Activated CD4-positive, CD25-positive, alpha-beta regulatory T cell (primary cell): ENCODE measurements around the gene PPP4R4.
"Not testable (repeated sequence)": the region's sequence is repeated elsewhere in the genome, so short reads cannot be mapped to it uniquely, and the experiment has no call there.

Source experiments
- DNase-seq, 4 experiments: peaks; one replicate each; lab custom pipeline; 2025; lab: John Stamatoyannopoulos, UW

The PPP4R4 gene

GRCh38 chr14:94180655-94181271 is 6.6 kb downstream of the PPP4R4 start:
- no peak for DNase-seq

- no peak for DNase-seq
These were observed 7.7 kb downstream of the PPP4R4 start for GRCh38 chr14:94181835-94182234.

DNA sequence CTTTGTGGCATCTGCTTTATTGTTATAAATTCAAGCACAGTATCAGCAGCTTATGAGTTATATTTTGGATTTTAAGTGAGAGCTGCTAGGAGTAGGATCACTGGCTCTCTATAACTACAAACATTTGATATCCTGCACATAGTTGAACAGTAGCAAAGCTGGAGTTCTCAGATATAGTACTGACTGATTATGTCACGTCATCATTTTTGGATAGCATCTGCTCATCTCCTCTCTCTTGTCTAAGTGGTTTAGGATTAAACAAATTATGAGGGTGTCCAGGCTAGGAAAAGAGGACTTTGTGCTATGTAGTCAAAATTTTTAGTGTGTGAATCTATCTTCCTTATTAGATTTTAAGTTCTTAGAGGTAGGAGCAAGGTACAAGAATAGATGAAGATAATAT is 18.4 kb downstream of the PPP4R4 start:
- DNase-seq = no peak

DNA sequence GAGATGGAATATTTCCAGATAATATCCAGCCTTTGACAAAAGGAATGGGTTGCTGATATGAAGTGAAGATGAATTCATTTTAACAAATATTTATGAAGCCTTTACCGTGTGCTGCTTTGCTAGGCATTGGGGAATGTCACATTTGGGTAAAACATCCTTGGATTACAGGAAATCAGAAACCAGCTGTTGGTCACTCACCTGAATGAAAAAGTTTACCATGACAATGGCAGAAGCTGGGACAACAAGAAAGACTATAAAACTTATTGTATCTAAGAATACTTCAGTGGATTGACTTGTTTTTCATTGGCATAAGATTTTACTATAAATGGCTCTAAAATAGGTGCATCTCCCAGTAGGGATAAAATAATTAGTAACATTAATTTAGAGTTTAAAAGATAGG is 19.7 kb downstream of the PPP4R4 start:
- no peak for DNase-seq

GRCh38 chr14:94196057-94196456 is 21.9 kb downstream of the PPP4R4 start:
- no peak for DNase-seq

GRCh38 chr14:94203473-94204210 is 29.5 kb downstream of the PPP4R4 start:
- DNase-seq = no peak

GRCh38 chr14:94213021-94213420 is 38.9 kb downstream of the PPP4R4 start:
- no peak for DNase-seq

GRCh38 chr14:94213741-94214140 is 39.6 kb downstream of the PPP4R4 start:
- no peak for DNase-seq

DNA sequence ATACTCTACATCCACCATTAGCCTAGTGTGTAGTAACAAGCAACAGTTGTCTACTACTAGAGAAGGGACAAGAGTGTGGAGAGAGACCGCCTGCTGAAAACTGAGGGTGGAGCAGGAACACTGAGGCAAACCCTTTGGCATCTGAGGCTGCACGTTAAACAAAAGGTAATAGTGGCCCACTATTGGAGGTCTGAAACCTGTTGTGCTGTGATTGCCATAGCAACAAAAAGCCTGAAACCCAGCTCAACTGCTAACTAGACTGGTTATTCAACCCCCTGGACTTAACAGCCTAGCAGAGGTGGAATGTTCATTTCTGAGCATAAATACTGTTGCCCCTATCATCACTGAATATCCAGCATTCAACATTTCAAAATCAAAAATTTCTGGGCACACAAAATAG is 43.0 kb downstream of the PPP4R4 start:
- DNase-seq = no peak

DNA sequence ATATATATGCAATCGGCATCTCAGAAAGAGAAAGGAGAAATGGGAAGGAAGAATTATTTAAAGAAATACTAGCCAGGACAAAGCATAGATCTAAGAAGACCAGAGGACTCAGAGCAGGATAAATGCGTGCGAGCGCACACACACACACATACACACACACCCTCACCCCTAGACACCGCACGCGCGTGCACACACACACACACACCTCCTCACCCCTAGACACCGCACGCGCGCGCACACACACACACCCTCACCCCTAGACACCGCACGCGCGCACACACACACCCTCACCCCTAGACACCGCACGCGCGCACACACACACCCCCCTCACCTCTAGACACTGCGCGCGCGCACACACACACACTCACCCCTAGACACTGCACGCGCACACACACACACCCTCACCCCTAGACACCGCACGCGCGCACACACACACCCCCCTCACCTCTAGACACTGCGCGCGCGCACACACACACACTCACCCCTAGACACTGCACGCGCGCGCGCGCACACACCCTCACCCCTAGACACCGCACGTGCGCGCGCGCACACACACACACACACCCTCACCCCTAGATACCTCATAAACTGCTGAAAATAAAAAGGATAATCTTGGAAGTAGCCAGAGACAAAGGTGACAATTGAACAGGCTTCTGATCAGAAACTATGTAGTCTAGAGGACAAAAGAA is 44.2 kb downstream of the PPP4R4 start:
- DNase-seq = not testable (repeated sequence)

DNA sequence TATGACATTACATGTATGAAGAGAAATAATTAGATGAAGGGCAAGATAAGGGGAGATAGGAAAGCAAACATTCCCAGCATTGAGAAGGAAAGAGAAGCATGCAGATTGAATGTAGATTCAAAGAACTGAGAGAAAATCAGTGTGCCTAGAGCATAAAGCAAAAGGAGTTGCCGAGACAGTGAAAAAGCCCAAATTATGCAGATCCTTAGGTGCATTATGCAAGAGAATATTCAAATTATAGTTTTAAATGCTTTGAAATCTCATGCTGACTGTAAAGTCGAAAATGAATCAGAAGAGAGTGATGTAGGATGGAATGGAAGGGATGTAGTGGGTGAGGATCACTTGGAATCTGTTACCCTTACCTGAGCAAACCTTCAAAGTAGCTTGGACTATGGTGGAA is 49.9 kb downstream of the PPP4R4 start:
- no peak for DNase-seq

DNA sequence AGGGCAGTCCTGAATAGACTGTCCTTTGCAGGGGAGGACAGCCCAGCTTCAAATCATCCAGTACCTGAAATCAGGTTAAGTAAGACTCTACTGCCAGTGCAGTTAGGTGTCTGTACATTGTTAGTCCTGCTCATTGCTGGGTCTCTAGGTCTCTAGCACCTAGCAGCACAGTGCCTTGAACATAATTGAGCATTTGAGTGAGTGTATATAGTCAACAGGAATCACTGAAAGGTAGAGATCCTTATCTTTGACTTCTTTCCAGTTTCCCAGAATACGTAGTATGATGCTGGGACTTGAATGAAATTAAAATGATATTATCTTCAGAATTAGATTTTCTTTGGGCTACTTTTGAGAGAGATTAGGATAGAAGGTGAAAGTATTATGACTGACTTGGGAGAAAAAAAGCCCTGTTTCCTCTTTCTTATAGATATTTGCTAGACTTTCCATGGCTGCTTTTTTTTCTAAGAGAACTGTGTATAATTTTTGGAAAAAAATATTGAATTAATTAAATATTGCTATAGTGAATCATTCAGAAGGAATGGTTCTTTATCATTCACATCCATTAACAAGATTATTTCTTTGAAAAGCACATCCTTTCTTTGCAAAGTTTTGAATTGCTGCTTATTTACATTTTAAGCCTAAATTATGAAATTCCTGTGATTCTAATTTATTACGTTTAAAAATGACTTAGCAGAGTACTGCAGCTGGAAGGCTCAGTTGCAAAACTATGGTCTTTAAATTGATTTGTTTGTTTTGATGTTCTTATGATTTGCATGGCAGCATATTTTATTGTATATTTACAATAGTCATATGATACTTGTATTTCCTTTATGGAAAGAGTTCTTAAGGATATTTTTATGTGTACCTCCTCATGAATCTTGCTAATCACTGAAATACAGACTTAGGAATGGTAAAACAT is 51.6 kb downstream of the PPP4R4 start:
- no peak for DNase-seq

DNA sequence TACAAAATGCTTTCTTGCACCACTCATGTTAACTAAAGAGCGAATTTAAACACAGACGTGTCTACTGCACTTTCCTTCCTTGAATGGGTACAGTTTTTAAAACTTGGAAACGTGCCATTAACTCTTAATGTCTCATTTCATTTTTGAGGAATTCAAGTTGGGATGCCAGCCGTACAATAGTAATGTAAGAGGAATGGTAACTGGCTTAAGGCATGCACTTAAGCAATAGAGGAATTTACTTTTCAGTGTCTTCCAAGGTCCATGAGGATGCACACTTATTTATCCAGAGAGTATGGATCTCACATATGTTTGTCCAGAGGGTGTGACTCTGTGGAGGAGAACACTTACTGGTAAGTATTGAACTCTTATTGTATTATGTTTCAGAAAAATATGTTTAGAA is 52.9 kb downstream of the PPP4R4 start:
- no peak for DNase-seq

- no peak for DNase-seq
These were observed 62.9 kb downstream of the PPP4R4 start for GRCh38 chr14:94237046-94237445.

GRCh38 chr14:94237983-94238382 is 63.9 kb downstream of the PPP4R4 start:
- no peak for DNase-seq

DNA sequence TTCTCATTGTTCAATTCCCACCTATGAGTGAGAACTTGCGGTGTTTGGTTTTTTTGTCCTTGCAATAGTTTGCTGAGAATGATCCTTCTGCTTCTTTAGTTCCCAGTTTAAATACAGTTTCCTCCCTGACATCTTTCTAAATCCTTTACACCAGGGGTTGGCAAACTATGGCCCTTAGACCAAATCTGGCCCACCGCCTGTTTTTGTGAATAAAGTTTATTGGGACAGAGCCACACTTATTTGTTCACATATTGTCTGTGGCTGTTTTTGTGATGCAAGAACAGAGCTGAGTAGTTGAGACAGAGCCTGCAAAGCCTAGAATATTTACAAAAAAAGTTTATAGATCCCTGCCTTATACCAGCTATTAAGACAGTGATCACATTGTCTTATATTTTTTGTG is 65.3 kb downstream of the PPP4R4 start:
- DNase-seq = no peak

- no peak for DNase-seq
These were observed 70.1 kb downstream of the PPP4R4 start for GRCh38 chr14:94244182-94244581.

- not testable (repeated sequence) for DNase-seq
These were observed 90.1 kb downstream of the PPP4R4 start for GRCh38 chr14:94264195-94264594.

- no peak for DNase-seq
These were observed 93.2 kb downstream of the PPP4R4 start for GRCh38 chr14:94267352-94267751.

DNA sequence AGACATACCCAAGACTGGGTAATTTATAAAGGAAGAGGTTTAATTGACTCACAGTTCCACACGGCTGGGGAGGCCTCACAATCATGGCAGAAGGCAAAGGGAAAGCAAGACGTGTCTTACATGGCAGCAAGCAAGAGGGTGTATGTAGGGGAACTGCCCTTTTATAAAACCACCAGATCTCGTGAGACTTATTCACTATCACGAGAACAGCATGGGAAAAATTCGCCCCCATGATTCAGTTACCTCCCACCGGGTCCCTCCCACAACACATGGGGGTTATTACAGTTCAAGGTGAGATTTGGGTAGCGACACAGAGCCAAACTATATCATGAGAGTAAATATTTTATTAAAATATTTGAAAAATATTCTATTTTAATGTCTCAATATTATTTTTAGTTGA is 94.5 kb downstream of the PPP4R4 start:
- DNase-seq = not testable (repeated sequence)

DNA sequence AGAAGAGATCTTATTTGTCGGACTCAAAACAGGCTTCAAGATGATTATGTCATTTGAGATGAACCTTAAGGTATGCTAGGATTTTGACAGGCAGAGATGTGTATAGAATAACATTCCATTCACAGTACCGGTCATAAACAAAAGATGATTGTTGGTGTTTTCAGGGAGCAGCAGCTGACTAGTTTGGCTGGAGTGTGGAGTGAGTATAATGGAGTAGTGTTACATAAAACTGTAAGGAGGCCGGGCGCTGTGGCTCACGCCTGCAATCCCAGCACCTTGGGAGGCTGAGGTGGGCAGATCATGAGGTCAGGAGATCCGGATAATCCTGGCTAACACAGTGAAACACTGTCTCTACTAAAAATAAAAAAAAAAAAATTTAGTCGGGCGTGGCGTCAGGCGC is 95.0 kb downstream of the PPP4R4 start:
- no peak for DNase-seq

- DNase-seq = not testable (repeated sequence)
These were observed 102.9 kb downstream of the PPP4R4 start for GRCh38 chr14:94276898-94277561.
